ENCODE data around the gene MCTP2. TPM values are rescaled to one million over a fixed set of nuclear protein-coding genes. Genes with fewer than 3 reads are reported as not detected.

The MCTP2 gene
- total RNA-seq, 1 experiment from 2014 or later, result 0.15 TPM

DNA sequence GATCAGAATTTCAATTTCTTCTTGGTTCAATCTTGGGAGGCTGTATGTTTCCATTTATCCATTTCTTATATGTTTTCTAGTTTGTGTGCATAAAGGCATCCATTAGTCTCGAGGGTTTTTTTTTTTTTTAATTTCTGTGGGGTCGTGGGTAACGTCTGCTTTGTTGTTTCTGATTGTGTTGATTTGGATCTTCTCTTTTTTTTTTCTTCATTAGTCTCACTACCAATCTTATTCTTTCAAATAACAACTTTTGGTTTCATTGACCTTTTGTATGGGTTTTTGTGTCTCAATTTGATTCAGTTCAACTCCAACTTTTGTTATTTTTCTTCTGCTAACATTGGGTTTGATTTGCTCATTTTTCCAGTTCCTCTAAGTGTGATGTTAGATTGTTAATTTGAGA lies 48.9 kb downstream of the MCTP2 start:
- ATAC-seq (no peak), DNase-seq (ENCODE audit: low read depth, low spot score) (no peak)
- intact Hi-C loops (cut with micrococcal nuclease; ENCODE audit: unreplicated experiment) (no loop called here), in situ Hi-C loops (cut with HindIII; ENCODE audit: low pct_unique_long_range_greater_than_20kb, low sequenced_read_pairs) (no loop called here)
- Histone ChIP-seq H3K27me3 (ENCODE audit: control insufficient read depth, insufficient read depth, low read length) (no peaks in the 10 kb centered on the region), H3K27ac (ENCODE audit: low read length) (no peak overlapping the region), H3K4me1 (ENCODE audit: control insufficient read depth, insufficient read depth, low read length) (no peaks in the 10 kb centered on the region), H3K9me3 (ENCODE audit: control insufficient read depth, insufficient read depth, low read depth, low read length) (no peaks in the 10 kb centered on the region), H3K36me3 (ENCODE audit: control insufficient read depth, insufficient read depth, low read length) (no peaks in the 10 kb centered on the region), H3K4me3 (ENCODE audit: low read depth in 2 of 2, low read length in 2 of 2) (no peak overlapping the region)
- CTCF ChIA-PET, result no interaction called here
- TF ChIP-seq SIN3A (IDR thresholded peaks at IDR 0.05; ENCODE audit: borderline replicate concordance, insufficient read depth, low read depth, low read length), result no peak
- TF ChIP-seq TCF7L2 (IDR thresholded peaks at IDR 0.05; ENCODE audit: low read depth, low read length), result no peak
- no peak for TF ChIP-seq POLR2AphosphoS5 (IDR thresholded peaks at IDR 0.05; ENCODE audit: low read depth, low read length)
- TF ChIP-seq, protein P1, sequence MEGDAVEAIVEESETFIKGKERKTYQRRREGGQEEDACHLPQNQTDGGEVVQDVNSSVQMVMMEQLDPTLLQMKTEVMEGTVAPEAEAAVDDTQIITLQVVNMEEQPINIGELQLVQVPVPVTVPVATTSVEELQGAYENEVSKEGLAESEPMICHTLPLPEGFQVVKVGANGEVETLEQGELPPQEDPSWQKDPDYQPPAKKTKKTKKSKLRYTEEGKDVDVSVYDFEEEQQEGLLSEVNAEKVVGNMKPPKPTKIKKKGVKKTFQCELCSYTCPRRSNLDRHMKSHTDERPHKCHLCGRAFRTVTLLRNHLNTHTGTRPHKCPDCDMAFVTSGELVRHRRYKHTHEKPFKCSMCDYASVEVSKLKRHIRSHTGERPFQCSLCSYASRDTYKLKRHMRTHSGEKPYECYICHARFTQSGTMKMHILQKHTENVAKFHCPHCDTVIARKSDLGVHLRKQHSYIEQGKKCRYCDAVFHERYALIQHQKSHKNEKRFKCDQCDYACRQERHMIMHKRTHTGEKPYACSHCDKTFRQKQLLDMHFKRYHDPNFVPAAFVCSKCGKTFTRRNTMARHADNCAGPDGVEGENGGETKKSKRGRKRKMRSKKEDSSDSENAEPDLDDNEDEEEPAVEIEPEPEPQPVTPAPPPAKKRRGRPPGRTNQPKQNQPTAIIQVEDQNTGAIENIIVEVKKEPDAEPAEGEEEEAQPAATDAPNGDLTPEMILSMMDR (IDR thresholded peaks at IDR 0.05), result no peak
- TF ChIP-seq, protein P2, sequence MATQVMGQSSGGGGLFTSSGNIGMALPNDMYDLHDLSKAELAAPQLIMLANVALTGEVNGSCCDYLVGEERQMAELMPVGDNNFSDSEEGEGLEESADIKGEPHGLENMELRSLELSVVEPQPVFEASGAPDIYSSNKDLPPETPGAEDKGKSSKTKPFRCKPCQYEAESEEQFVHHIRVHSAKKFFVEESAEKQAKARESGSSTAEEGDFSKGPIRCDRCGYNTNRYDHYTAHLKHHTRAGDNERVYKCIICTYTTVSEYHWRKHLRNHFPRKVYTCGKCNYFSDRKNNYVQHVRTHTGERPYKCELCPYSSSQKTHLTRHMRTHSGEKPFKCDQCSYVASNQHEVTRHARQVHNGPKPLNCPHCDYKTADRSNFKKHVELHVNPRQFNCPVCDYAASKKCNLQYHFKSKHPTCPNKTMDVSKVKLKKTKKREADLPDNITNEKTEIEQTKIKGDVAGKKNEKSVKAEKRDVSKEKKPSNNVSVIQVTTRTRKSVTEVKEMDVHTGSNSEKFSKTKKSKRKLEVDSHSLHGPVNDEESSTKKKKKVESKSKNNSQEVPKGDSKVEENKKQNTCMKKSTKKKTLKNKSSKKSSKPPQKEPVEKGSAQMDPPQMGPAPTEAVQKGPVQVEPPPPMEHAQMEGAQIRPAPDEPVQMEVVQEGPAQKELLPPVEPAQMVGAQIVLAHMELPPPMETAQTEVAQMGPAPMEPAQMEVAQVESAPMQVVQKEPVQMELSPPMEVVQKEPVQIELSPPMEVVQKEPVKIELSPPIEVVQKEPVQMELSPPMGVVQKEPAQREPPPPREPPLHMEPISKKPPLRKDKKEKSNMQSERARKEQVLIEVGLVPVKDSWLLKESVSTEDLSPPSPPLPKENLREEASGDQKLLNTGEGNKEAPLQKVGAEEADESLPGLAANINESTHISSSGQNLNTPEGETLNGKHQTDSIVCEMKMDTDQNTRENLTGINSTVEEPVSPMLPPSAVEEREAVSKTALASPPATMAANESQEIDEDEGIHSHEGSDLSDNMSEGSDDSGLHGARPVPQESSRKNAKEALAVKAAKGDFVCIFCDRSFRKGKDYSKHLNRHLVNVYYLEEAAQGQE (IDR thresholded peaks at IDR 0.05; ENCODE audit: insufficient read depth in 1 of 2, low read depth in 2 of 2, low read length in 1 of 2), result no peak
- POLR2A ChIA-PET, result no interaction called here
- no TSS peak for BruUV-seq (replicated peaks)

DNA sequence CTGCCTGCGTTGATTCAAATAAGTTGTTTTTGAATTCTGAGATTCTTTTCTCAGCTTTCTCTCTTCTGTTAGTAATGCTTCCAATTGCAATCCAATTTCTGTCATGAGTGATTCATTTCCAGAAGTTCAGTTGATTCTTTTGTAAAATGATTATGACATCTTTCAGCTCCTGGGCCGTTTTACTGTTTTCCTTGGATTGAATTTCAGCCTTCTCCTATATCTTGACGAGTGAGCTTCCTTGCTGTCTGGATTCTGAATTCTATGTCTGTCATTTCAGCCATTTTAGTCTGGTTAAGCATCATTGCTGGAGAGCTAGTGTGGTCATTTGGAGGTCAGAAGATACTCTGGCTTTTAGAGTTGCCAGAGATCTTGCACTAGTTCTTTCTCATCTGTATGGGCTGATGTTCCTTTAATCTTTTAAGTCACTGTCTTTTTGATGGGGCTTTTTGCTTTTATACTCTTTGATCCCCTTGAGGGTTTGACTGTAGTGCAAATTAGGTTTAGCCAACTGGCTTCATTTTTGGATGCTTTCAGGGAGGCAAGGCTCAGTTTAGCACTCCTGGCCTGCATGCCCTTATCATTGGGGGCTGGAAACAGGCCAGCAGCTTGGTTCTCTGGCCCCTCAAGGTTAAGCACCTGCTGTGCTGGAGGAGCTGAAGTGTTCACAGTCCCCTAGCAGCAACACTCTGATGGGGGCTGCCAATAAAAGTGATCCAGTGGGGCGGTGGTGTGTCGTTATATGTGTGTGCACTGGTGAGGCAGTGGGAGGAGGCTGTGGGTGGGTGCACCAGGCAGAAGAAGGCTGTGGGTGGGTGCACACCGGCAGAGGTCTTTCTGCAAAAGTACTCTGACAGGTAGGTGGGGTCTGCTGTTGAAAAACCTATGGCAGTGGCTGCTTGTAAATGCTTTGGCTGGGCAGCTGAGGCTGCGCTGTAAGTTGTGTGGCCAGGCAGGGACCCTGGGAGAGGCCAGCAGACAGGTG lies 51.2 kb downstream of the MCTP2 start:
- Histone ChIP-seq H3K27me3 (ENCODE audit: control insufficient read depth, insufficient read depth, low read length) (no peaks in the 10 kb centered on the region), H3K9me3 (ENCODE audit: control insufficient read depth, insufficient read depth, low read depth, low read length) (no peaks in the 10 kb centered on the region), H3K36me3 (ENCODE audit: control insufficient read depth, insufficient read depth, low read length) (no peaks in the 10 kb centered on the region), H3K4me3 (ENCODE audit: low read depth in 2 of 2, low read length in 2 of 2) (no peak overlapping the region), H3K4me1 (ENCODE audit: control insufficient read depth, insufficient read depth, low read length) (no peaks in the 10 kb centered on the region), H3K27ac (ENCODE audit: low read length) (no peak overlapping the region)
- in situ Hi-C loops (cut with HindIII; ENCODE audit: low pct_unique_long_range_greater_than_20kb, low sequenced_read_pairs), result no loop called here
- TF ChIP-seq, protein P2 (IDR thresholded peaks at IDR 0.05; ENCODE audit: insufficient read depth in 1 of 2, low read depth in 2 of 2, low read length in 1 of 2), result no peak
- no peak for TF ChIP-seq POLR2AphosphoS5 (IDR thresholded peaks at IDR 0.05; ENCODE audit: low read depth, low read length)
- no peak for TF ChIP-seq TCF7L2 (IDR thresholded peaks at IDR 0.05; ENCODE audit: low read depth, low read length)
- TF ChIP-seq, protein P1 (IDR thresholded peaks at IDR 0.05), result no peak
- TF ChIP-seq SIN3A (IDR thresholded peaks at IDR 0.05; ENCODE audit: borderline replicate concordance, insufficient read depth, low read depth, low read length), result no peak
- POLR2A ChIA-PET, result no interaction called here
- CTCF ChIA-PET, result no interaction called here
- DNase-seq (ENCODE audit: low read depth, low spot score) (no peak), ATAC-seq (no peak)
- intact Hi-C loops (cut with micrococcal nuclease; ENCODE audit: unreplicated experiment), result no loop called here
- BruUV-seq (replicated peaks), result no TSS peak

Data from Panc1 (cell line).